Measurements from ENCODE around the gene AUNIP.
A peak's percentile ranks its signal among the peaks of the same experiment; 100 is the strongest.

The AUNIP gene

DNA sequence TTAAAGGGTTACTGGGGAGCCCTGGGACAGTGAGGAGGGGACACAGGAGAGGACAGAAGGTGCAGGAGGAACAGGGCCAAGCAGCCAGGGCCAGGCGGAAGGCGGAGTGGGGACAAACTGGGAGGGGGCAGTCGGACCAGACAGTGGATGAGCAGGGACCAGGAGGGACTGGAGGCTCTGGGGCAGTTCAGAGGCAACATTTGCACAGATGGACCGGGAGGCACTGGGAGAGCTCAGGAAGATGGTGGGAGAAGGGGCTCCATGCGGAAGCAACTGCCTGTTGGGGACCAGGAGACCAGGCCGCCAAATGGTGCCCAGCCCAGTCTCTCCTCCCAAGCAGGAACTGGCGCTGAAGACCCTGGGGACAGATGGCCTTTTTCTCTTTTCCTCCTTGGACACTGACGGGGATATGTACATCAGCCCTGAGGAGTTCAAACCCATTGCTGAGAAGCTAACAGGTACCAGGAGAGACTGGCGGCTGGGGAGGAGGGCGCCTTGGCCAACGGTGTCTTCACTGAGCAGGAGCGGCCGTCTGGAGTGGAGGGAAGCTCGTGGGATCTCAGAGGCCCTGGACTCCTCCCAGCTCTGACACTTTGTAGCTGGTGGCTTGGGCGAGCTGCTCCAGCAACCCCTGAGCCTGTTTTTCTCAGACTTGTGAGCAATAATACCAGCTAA is 58.4 kb downstream of the AUNIP start (continued):
- TF ChIP-seq ZNF248 (tag by site-specific recombination; IDR thresholded peaks at IDR 0.05) (no peak), ZFHX2 (tag by site-specific recombination; conservative IDR thresholded peaks at IDR 0.05) (no peak), ZNF423 (tag by site-specific recombination; IDR thresholded peaks at IDR 0.05) (no peak), ZNF777 (tag by site-specific recombination; IDR thresholded peaks at IDR 0.05; ENCODE audit: borderline replicate concordance) (no peak), ZFP37 (tag by site-specific recombination; IDR thresholded peaks at IDR 0.05) (no peak), ZNF121 (tag by site-specific recombination; IDR thresholded peaks at IDR 0.05) (peak; percentile 73; the same call in 1 of the 2 replicates), KLF9 (tag by site-specific recombination; IDR thresholded peaks at IDR 0.05; ENCODE audit: low read depth) (no peak), SP3 (tag by site-specific recombination; IDR thresholded peaks at IDR 0.05) (peak; percentile 47; the same call in 1 of the 2 replicates), ZNF214 (tag by site-specific recombination; IDR thresholded peaks at IDR 0.05; ENCODE audit: borderline replicate concordance) (no peak), ZNF324 (tag by site-specific recombination; IDR thresholded peaks at IDR 0.05) (no peak), MZF1 (tag by site-specific recombination; IDR thresholded peaks at IDR 0.05; ENCODE audit: borderline replicate concordance) (no peak), GLI4 (tag by site-specific recombination; IDR thresholded peaks at IDR 0.05) (no peak), ZNF184 (tag by site-specific recombination; IDR thresholded peaks at IDR 0.05) (no peak), ZNF391 (tag by site-specific recombination; IDR thresholded peaks at IDR 0.05; ENCODE audit: borderline replicate concordance, low read depth) (no peak), ZBTB20 (tag by site-specific recombination; IDR thresholded peaks at IDR 0.05) (no peak), ZNF426 (tag by site-specific recombination; IDR thresholded peaks at IDR 0.05) (no peak)
- TF ChIP-seq, protein P1, sequence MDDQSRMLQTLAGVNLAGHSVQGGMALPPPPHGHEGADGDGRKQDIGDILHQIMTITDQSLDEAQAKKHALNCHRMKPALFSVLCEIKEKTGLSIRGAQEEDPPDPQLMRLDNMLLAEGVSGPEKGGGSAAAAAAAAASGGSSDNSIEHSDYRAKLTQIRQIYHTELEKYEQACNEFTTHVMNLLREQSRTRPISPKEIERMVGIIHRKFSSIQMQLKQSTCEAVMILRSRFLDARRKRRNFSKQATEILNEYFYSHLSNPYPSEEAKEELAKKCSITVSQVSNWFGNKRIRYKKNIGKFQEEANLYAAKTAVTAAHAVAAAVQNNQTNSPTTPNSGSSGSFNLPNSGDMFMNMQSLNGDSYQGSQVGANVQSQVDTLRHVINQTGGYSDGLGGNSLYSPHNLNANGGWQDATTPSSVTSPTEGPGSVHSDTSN (CRISPR knock-in tag; IDR thresholded peaks at IDR 0.05), result no peak
- TF ChIP-seq, protein P2, sequence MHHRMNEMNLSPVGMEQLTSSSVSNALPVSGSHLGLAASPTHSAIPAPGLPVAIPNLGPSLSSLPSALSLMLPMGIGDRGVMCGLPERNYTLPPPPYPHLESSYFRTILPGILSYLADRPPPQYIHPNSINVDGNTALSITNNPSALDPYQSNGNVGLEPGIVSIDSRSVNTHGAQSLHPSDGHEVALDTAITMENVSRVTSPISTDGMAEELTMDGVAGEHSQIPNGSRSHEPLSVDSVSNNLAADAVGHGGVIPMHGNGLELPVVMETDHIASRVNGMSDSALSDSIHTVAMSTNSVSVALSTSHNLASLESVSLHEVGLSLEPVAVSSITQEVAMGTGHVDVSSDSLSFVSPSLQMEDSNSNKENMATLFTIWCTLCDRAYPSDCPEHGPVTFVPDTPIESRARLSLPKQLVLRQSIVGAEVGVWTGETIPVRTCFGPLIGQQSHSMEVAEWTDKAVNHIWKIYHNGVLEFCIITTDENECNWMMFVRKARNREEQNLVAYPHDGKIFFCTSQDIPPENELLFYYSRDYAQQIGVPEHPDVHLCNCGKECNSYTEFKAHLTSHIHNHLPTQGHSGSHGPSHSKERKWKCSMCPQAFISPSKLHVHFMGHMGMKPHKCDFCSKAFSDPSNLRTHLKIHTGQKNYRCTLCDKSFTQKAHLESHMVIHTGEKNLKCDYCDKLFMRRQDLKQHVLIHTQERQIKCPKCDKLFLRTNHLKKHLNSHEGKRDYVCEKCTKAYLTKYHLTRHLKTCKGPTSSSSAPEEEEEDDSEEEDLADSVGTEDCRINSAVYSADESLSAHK (tag by site-specific recombination; IDR thresholded peaks at IDR 0.05), result no peak
- TF ChIP-seq, protein P3, sequence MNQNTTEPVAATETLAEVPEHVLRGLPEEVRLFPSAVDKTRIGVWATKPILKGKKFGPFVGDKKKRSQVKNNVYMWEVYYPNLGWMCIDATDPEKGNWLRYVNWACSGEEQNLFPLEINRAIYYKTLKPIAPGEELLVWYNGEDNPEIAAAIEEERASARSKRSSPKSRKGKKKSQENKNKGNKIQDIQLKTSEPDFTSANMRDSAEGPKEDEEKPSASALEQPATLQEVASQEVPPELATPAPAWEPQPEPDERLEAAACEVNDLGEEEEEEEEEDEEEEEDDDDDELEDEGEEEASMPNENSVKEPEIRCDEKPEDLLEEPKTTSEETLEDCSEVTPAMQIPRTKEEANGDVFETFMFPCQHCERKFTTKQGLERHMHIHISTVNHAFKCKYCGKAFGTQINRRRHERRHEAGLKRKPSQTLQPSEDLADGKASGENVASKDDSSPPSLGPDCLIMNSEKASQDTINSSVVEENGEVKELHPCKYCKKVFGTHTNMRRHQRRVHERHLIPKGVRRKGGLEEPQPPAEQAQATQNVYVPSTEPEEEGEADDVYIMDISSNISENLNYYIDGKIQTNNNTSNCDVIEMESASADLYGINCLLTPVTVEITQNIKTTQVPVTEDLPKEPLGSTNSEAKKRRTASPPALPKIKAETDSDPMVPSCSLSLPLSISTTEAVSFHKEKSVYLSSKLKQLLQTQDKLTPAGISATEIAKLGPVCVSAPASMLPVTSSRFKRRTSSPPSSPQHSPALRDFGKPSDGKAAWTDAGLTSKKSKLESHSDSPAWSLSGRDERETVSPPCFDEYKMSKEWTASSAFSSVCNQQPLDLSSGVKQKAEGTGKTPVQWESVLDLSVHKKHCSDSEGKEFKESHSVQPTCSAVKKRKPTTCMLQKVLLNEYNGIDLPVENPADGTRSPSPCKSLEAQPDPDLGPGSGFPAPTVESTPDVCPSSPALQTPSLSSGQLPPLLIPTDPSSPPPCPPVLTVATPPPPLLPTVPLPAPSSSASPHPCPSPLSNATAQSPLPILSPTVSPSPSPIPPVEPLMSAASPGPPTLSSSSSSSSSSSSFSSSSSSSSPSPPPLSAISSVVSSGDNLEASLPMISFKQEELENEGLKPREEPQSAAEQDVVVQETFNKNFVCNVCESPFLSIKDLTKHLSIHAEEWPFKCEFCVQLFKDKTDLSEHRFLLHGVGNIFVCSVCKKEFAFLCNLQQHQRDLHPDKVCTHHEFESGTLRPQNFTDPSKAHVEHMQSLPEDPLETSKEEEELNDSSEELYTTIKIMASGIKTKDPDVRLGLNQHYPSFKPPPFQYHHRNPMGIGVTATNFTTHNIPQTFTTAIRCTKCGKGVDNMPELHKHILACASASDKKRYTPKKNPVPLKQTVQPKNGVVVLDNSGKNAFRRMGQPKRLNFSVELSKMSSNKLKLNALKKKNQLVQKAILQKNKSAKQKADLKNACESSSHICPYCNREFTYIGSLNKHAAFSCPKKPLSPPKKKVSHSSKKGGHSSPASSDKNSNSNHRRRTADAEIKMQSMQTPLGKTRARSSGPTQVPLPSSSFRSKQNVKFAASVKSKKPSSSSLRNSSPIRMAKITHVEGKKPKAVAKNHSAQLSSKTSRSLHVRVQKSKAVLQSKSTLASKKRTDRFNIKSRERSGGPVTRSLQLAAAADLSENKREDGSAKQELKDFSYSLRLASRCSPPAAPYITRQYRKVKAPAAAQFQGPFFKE (tag by site-specific recombination; IDR thresholded peaks at IDR 0.05; ENCODE audit: borderline replicate concordance), result no peak
- TF ChIP-seq, protein P4, sequence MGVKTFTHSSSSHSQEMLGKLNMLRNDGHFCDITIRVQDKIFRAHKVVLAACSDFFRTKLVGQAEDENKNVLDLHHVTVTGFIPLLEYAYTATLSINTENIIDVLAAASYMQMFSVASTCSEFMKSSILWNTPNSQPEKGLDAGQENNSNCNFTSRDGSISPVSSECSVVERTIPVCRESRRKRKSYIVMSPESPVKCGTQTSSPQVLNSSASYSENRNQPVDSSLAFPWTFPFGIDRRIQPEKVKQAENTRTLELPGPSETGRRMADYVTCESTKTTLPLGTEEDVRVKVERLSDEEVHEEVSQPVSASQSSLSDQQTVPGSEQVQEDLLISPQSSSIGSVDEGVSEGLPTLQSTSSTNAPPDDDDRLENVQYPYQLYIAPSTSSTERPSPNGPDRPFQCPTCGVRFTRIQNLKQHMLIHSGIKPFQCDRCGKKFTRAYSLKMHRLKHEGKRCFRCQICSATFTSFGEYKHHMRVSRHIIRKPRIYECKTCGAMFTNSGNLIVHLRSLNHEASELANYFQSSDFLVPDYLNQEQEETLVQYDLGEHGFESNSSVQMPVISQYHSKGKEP (tag by site-specific recombination; IDR thresholded peaks at IDR 0.05), result no peak
- TF ChIP-seq, protein P5, sequence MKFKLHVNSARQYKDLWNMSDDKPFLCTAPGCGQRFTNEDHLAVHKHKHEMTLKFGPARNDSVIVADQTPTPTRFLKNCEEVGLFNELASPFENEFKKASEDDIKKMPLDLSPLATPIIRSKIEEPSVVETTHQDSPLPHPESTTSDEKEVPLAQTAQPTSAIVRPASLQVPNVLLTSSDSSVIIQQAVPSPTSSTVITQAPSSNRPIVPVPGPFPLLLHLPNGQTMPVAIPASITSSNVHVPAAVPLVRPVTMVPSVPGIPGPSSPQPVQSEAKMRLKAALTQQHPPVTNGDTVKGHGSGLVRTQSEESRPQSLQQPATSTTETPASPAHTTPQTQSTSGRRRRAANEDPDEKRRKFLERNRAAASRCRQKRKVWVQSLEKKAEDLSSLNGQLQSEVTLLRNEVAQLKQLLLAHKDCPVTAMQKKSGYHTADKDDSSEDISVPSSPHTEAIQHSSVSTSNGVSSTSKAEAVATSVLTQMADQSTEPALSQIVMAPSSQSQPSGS (tag by site-specific recombination; IDR thresholded peaks at IDR 0.05; ENCODE audit: low read depth), result no peak
- TF ChIP-seq, protein P6, sequence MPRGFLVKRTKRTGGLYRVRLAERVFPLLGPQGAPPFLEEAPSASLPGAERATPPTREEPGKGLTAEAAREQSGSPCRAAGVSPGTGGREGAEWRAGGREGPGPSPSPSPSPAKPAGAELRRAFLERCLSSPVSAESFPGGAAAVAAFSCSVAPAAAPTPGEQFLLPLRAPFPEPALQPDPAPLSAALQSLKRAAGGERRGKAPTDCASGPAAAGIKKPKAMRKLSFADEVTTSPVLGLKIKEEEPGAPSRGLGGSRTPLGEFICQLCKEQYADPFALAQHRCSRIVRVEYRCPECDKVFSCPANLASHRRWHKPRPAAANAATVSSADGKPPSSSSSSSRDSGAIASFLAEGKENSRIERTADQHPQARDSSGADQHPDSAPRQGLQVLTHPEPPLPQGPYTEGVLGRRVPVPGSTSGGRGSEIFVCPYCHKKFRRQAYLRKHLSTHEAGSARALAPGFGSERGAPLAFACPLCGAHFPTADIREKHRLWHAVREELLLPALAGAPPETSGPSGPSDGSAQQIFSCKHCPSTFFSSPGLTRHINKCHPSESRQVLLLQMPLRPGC (tag by site-specific recombination; IDR thresholded peaks at IDR 0.05), result no peak
- TF ChIP-seq, protein P7, sequence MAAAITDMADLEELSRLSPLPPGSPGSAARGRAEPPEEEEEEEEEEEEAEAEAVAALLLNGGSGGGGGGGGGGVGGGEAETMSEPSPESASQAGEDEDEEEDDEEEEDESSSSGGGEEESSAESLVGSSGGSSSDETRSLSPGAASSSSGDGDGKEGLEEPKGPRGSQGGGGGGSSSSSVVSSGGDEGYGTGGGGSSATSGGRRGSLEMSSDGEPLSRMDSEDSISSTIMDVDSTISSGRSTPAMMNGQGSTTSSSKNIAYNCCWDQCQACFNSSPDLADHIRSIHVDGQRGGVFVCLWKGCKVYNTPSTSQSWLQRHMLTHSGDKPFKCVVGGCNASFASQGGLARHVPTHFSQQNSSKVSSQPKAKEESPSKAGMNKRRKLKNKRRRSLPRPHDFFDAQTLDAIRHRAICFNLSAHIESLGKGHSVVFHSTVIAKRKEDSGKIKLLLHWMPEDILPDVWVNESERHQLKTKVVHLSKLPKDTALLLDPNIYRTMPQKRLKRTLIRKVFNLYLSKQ (tag by site-specific recombination; IDR thresholded peaks at IDR 0.05; ENCODE audit: borderline replicate concordance), result no peak
